CD4-positive, alpha-beta T cell (primary cell): ENCODE data around the gene NCK1. TPM values are rescaled to one million over a fixed set of nuclear protein-coding genes. Genes with fewer than 3 reads are reported as not detected.

Experiments used
- ATAC-seq: fragments of 200-7000 bp; cut with Tn5 transposase; one replicate; pipeline ENCODE4 v1.10.0; 2022; ENCODE audit warnings: mild to moderate bottlenecking; ENCODE audit not compliant: poor library complexity
- CTCF ChIA-PET: fragments of 350-600 bp; sonication (Branson Sonifier 250); formaldehyde crosslinking; loops from one replicate; lab custom pipeline; 2021; ENCODE audit warnings: antibody characterized with exemption, inconsistent platforms; lab: Charles Lee
- POLR2A ChIA-PET: fragments of 350-600 bp; sonication (Branson Sonifier 250); formaldehyde crosslinking; loops from one replicate; lab custom pipeline; 2021; ENCODE audit warnings: antibody characterized with exemption, inconsistent platforms; lab: Charles Lee
- DNase-seq, 14 experiments: peaks; one replicate each; pipeline ENCODE4 v3.0.0-alpha.2; 2013 to 2020; ENCODE audit warnings: mixed read lengths in 2 of 14
- H3K27ac ChIP-seq, 2 donors: one replicate each; pipeline versions ENCODE4 v1.5.1 to v1.7.0; 2013; ENCODE audit warnings: low read length in 2 of 2, low read depth in 1 of 2, mild to moderate bottlenecking in 1 of 2
- H3K27me3 ChIP-seq, 2 experiments: 1 replicate in 1 of 2; 2 replicates in 1 of 2; pipeline versions ENCODE4 v1.6.1 to v1.7.0; 2013; ENCODE audit warnings: low read length in 2 of 2, control low read depth in 1 of 2, mild to moderate bottlenecking in 1 of 2, moderate library complexity in 1 of 2; ENCODE audit not compliant: insufficient read depth in 2 of 2, control insufficient read depth in 1 of 2
- H3K36me3 ChIP-seq: one replicate; pipeline ENCODE4 v1.6.1; 2013; ENCODE audit warnings: low read length, control low read depth; ENCODE audit not compliant: insufficient read depth
- H3K4me1 ChIP-seq: one replicate; pipeline ENCODE4 v1.6.1; 2013; ENCODE audit warnings: low read length, control low read depth; ENCODE audit not compliant: insufficient read depth
- H3K4me3 ChIP-seq: one replicate; pipeline ENCODE4 v1.5.1; 2013; ENCODE audit warnings: mild to moderate bottlenecking, low read length, moderate library complexity
- H3K9me3 ChIP-seq, 2 experiments: 1 replicate in 1 of 2; 2 replicates in 1 of 2; pipeline versions ENCODE4 v1.6.1 to v1.7.0; 2013; ENCODE audit warnings: low read length in 2 of 2, mild to moderate bottlenecking in 2 of 2, control low read depth in 1 of 2, moderate library complexity in 1 of 2; ENCODE audit not compliant: control insufficient read depth in 1 of 2, insufficient read depth in 1 of 2
- H3K27ac Mint-ChIP-seq: one replicate; pipeline ENCODE4 v1.8.0; 2020; ENCODE audit warnings: mixed read lengths
- H3K27me3 Mint-ChIP-seq: one replicate; pipeline ENCODE4 v1.8.0; 2021; ENCODE audit warnings: mixed read lengths
- H3K36me3 Mint-ChIP-seq: one replicate; pipeline ENCODE4 v1.8.0; 2021; ENCODE audit warnings: low read depth, mixed read lengths
- H3K4me1 Mint-ChIP-seq: one replicate; pipeline ENCODE4 v1.8.0; 2021; ENCODE audit warnings: low read depth, mixed read lengths
- H3K4me3 Mint-ChIP-seq: one replicate; pipeline ENCODE4 v1.8.0; 2020; ENCODE audit warnings: mild to moderate bottlenecking, mixed read lengths
- H3K9me3 Mint-ChIP-seq: one replicate; pipeline ENCODE4 v1.8.0; 2020; ENCODE audit warnings: mixed read lengths
- intact Hi-C, 2 experiments: fragments of 100-400 bp; cut with DNase I in 1 of 2; cut with micrococcal nuclease in 1 of 2; formaldehyde crosslinking; loops; one replicate each; pipeline versions ENCODE4 v1.15.1 to v1.9.0; 2023 to 2025; cut with DNase I, micrococcal nuclease
- total RNA-seq, 174 experiments: library from RNA in 2 of 174; stranded (reverse) in 2 of 174; gene quantifications; one replicate each; pipeline ENCODE4 v1.2.3 and lab custom pipeline; 2021 to 2026
- TF ChIP-seq, protein P1 (sequence below): fragments of 200-600 bp; IDR thresholded peaks from one replicate; pipeline ENCODE4 v1.8.0; 2022; ENCODE audit warnings: antibody characterized with exemption, mild to moderate bottlenecking

Gene NCK1
- total RNA-seq, 2 experiments from 2014 or later, result 52.9 to 55.0 TPM

DNA sequence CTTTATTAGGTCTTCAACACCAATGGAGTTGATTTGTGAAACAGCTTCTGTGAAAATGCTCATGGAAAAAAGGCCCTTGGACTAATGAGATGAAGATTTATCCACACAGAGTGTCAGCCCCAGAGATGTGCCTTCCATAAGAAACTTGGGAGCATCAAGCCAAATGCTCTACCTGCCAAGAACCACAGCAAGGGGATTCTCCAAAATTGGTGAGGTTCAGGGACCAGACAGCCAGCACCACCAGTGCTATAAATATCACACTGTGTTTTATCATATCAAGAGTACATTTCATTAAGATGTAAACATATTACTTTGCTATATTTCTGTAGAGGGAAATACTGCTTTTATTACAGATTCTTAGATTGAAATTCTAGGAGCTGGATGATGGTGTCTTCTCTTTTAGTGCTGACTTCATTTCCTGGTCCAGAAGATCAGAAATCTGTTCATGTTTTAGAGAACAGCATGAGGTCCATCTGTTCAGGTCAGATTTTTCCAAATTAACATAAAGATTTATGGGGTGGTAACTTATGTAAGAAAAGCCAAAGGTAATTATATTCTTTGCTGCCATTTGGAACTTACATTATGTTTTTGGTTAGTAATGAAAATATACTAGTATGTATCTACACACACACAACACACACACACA lies 25.4 kb upstream of the NCK1 start:
- CTCF ChIA-PET, result no interaction called here
- H3K4me3 ChIP-seq, result no peak overlapping the region
- H3K9me3 Mint-ChIP-seq, result no peaks in the 10 kb centered on the region
- DNase-seq, result no peak
- no peaks in the 10 kb centered on the region for H3K9me3 ChIP-seq
- TF ChIP-seq, protein P1, sequence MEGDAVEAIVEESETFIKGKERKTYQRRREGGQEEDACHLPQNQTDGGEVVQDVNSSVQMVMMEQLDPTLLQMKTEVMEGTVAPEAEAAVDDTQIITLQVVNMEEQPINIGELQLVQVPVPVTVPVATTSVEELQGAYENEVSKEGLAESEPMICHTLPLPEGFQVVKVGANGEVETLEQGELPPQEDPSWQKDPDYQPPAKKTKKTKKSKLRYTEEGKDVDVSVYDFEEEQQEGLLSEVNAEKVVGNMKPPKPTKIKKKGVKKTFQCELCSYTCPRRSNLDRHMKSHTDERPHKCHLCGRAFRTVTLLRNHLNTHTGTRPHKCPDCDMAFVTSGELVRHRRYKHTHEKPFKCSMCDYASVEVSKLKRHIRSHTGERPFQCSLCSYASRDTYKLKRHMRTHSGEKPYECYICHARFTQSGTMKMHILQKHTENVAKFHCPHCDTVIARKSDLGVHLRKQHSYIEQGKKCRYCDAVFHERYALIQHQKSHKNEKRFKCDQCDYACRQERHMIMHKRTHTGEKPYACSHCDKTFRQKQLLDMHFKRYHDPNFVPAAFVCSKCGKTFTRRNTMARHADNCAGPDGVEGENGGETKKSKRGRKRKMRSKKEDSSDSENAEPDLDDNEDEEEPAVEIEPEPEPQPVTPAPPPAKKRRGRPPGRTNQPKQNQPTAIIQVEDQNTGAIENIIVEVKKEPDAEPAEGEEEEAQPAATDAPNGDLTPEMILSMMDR, result no peak
- H3K27ac ChIP-seq, result no peak overlapping the region
- ATAC-seq, result no peak
- peaks cover 16% of the 10 kb centered on the region for H3K36me3 Mint-ChIP-seq
- POLR2A ChIA-PET, result interaction anchor here (0.6 to 1.3 kb wide), 2 partner anchors 25 to 74 kb away, joined by 3 read pairs; partner anchors contain the start of gene NCK1
- no peaks in the 10 kb centered on the region for H3K36me3 ChIP-seq
- no peak overlapping the region for H3K27ac Mint-ChIP-seq
- H3K4me3 Mint-ChIP-seq, result no peak overlapping the region
- intact Hi-C loops, result no loop called here
- H3K4me1 Mint-ChIP-seq, result peaks cover 5% of the 10 kb centered on the region
- H3K27me3 Mint-ChIP-seq, result peaks cover 8% of the 10 kb centered on the region
- H3K27me3 ChIP-seq, result peaks cover 0 to under 1% of the 10 kb centered on the region in 2 experiments
- H3K4me1 ChIP-seq, result no peaks in the 10 kb centered on the region

DNA sequence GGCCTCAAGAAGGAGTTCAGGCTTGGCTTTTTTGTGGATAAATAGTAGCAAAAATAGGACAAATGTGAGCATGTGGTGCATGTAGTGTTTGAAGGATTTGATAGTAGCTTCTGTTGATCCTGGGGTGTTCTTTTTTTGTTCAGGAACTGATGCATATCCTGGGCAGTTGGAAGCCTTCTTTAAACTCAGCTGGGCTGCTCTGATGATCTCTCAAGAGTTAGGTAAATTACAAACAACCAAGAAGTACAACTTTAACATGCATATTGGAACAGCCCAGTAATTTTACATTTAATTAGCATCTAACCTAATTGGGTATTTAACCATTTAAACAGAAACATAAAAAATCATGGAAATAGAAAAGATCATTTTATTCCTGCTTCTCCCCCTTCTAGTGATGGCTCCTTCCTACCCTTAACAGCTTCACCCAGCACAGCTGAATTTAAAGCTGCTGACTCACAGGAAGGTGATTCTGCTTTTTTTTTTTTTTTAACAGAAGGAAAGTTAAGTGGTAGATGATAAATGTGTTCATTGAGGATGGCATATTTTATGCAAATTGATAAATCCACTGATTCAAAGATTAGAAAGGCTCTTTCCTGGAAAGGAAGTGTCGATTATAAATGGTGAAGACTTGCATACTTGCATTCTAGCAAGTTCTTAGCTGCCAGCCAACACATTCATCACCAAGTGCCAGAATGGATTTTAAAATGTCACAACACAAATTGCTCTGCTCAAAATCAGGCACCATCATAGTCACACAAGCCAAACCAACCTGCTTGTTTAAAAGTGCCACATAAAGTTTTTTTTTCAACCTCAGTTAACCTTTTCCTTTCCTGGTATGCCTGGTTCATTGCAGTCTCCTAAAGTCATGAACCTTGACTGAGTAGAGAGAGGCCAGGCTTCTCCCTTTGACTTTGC lies 23.1 kb upstream of the NCK1 start:
- Mint-ChIP-seq H3K27ac (no peak overlapping the region), H3K36me3 (peaks cover 25% of the 10 kb centered on the region), H3K9me3 (no peaks in the 10 kb centered on the region), H3K4me3 (no peak overlapping the region), H3K4me1 (peaks cover 5% of the 10 kb centered on the region), H3K27me3 (no peaks in the 10 kb centered on the region)
- intact Hi-C loops, result no loop called here
- no peaks in the 10 kb centered on the region for H3K27me3 ChIP-seq
- no peaks in the 10 kb centered on the region for H3K4me1 ChIP-seq
- H3K36me3 ChIP-seq, result peaks cover 7% of the 10 kb centered on the region
- TF ChIP-seq, protein P1, result no peak
- no peak for DNase-seq
- no peaks in the 10 kb centered on the region for H3K9me3 ChIP-seq
- H3K4me3 ChIP-seq, result no peak overlapping the region
- ATAC-seq, result no peak
- no peak overlapping the region for H3K27ac ChIP-seq
- CTCF ChIA-PET, result no interaction called here
- POLR2A ChIA-PET, result interaction anchor here (1.0 kb wide), 1 partner anchor 87 kb away, joined by 3 read pairs; the partner anchor contains the start of gene STAG1

DNA sequence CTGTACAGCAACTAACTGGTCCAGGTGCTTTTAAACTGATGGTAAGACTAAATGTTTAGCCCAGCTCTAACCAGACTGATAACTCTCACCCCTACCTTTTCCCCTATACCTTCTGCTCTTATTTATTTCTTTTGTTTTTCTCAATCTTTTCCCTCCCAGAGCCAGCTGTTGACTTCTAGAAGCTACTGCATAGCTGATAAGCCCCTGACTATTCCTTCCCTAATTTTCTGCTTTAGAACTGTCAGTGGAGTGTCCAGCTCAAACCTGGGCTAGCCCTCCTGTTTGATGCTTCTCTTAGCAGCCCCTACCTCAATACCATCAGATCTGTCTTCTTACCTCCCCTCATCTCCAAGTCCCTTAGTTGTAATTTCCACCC lies 22.5 kb upstream of the NCK1 start:
- H3K27me3 Mint-ChIP-seq, result no peaks in the 10 kb centered on the region
- TF ChIP-seq, protein P1, result no peak
- POLR2A ChIA-PET, result interaction anchor here (1.0 kb wide), 1 partner anchor 87 kb away, joined by 3 read pairs; the partner anchor contains the start of gene STAG1

More for the DNA sequence above, 22.5 kb upstream of the NCK1 start:
- Histone ChIP-seq H3K4me1 (no peaks in the 10 kb centered on the region), H3K27me3 (no peaks in the 10 kb centered on the region), H3K36me3 (peaks cover 7% of the 10 kb centered on the region), H3K27ac (no peak overlapping the region), H3K4me3 (no peak overlapping the region), H3K9me3 (no peaks in the 10 kb centered on the region)
- H3K27ac Mint-ChIP-seq, result no peak overlapping the region
- CTCF ChIA-PET, result no interaction called here
- peaks cover 27% of the 10 kb centered on the region for H3K36me3 Mint-ChIP-seq
- H3K9me3 Mint-ChIP-seq, result no peaks in the 10 kb centered on the region
- no peak for DNase-seq
- ATAC-seq, result no peak
- intact Hi-C loops, result no loop called here
- H3K4me3 Mint-ChIP-seq, result no peak overlapping the region
- H3K4me1 Mint-ChIP-seq, result peaks cover 5% of the 10 kb centered on the region
